HFFc6 (cell line): Measurements from ENCODE around the gene CELF6. TPM values are rescaled to one million over a fixed set of nuclear protein-coding genes. Genes with fewer than 3 reads are reported as not detected.

ENCODE experiments used
- DNase-seq: peaks from one replicate; pipeline ENCODE4 v3.0.0-alpha.2; 2018
- H3K27ac Mint-ChIP-seq: 2 replicates; pipeline ENCODE4 v1.8.0; 2020; ENCODE audit warnings: mild to moderate bottlenecking, mixed read lengths
- H3K27me3 Mint-ChIP-seq: 2 replicates; pipeline ENCODE4 v1.8.0; 2021; ENCODE audit warnings: mild to moderate bottlenecking, moderate library complexity, mixed read lengths; ENCODE audit not compliant: insufficient read depth
- H3K36me3 Mint-ChIP-seq: 2 replicates; pipeline ENCODE4 v1.8.0; 2021; ENCODE audit warnings: low read depth, mixed read lengths
- H3K4me1 Mint-ChIP-seq: 2 replicates; pipeline ENCODE4 v1.8.0; 2020; ENCODE audit warnings: low read depth, mixed read lengths
- H3K4me3 Mint-ChIP-seq: 2 replicates; pipeline ENCODE4 v1.8.0; 2020; ENCODE audit warnings: mild to moderate bottlenecking, moderate library complexity, mixed read lengths
- H3K9me3 Mint-ChIP-seq: 2 replicates; pipeline ENCODE4 v1.8.0; 2020; ENCODE audit warnings: mild to moderate bottlenecking, mixed read lengths
- CTCF ChIP-seq: fragments of 200-600 bp; sonication (generic); IDR thresholded peaks from 2 replicates; pipeline ENCODE4 v1.5.0; 2021; ENCODE audit warnings: antibody characterized with exemption, mild to moderate bottlenecking
- total RNA-seq, 6 experiments: library from RNA; stranded (reverse); fragmentation: NEBNext Ultra II Directional; extraction: Animal tissue kit (Norgen Biotek cat#: 25700); gene quantifications; 2 replicates in 1 of 6; 3 replicates in 5 of 6; pipeline ENCODE4 v1.2.3, GENCODE V29; 2021

Gene CELF6
- total RNA-seq, 6 experiments from 2014 or later = 0.11 to 0.14 (median 0.12) TPM; not detected in 2

DNA sequence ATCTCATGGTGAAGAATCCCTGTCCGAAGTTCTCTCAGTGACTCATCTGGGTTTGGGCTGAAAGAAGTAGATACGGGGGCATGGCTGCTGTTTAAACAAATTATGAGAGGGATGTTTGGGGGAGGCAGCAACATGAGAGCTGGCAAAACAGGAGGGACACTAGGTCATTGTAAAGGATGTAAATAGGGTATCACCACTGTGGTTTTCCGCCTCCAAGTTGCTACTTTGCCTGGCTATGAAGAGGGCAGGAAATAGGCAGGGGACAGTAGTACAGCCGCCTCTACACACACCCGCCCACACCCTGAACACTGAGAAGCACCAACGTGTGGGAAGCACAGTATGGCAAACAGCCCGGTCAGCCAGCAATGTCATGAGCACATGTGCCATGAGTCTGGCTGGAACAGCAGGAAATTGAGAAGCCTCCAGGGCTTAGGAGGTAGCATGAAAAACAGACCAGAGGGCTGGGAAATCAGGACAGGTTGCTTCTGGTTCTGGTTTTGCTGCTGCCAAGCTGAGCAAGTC, 38.8 kb upstream of the CELF6 start:
- peak overlapping the region; percentile 70 for H3K4me3 Mint-ChIP-seq
- DNase-seq = peak; percentile 83

DNA sequence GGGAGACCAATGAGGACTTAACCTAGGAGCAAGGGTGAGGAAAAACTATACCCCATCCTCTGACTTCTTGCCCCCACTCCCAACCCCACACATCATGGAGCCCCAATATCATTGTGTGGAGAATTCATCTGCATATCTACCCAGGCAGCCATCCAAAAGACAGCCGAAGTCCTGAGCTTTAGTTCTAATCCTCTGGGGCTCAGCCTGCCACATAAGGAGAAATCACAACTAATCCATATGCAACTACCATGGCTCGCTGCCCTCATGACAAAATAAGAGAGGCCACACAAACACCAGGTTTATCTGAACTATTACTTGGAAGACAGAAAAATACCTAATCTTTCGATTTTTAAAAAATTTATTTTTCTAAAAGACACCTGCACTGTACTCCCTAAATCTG, 38.2 kb upstream of the CELF6 start:
- Mint-ChIP-seq H3K4me1 (peaks cover 28% of the 10 kb centered on the region), H3K9me3 (no peaks in the 10 kb centered on the region), H3K36me3 (peaks cover 3% of the 10 kb centered on the region; the same call in 1 of the 2 replicates), H3K27ac (peak overlapping the region; percentile 34; the same call in 1 of the 2 replicates), H3K27me3 (no peaks in the 10 kb centered on the region; the same call in none of the 2 replicates), H3K4me3 (no peak overlapping the region)
- DNase-seq = no peak
- no peak for TF ChIP-seq CTCF

More for the DNA sequence above, 38.8 kb upstream of the CELF6 start:
- H3K27ac Mint-ChIP-seq = peak overlapping the region; percentile 69
- no peak for TF ChIP-seq CTCF
- no peaks in the 10 kb centered on the region for H3K36me3 Mint-ChIP-seq
- no peaks in the 10 kb centered on the region; the same call in 1 of the 2 replicates for H3K27me3 Mint-ChIP-seq
- peaks cover 22% of the 10 kb centered on the region for H3K4me1 Mint-ChIP-seq
- no peaks in the 10 kb centered on the region for H3K9me3 Mint-ChIP-seq

DNA sequence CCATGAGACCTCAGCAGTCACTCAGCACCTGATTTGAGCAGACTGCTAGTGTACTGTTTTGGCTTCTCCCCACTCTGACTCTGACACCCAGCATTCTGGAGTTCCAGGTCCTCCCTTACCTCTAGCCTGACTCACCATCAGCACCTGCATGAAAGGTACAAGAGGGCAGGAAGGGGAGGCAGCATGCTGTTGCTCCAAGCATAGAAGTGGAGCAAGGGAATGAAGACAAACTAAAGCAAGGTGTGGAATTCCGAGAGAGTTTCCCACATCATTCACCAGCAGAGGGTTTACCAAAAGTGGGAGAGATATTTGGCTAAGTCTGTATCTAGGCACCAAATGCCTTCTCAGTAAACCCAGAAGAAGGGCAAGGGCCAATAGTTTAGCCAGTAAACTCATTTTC, 34.5 kb upstream of the CELF6 start:
- no peak for DNase-seq
- Mint-ChIP-seq H3K36me3 (peaks cover 15% of the 10 kb centered on the region; the same call in 1 of the 2 replicates), H3K27ac (no peak overlapping the region), H3K9me3 (no peaks in the 10 kb centered on the region), H3K4me3 (no peak overlapping the region), H3K4me1 (peaks cover 34% of the 10 kb centered on the region), H3K27me3 (no peaks in the 10 kb centered on the region; the same call in none of the 2 replicates)
- no peak for TF ChIP-seq CTCF

- TF ChIP-seq CTCF = no peak
- Mint-ChIP-seq H3K27ac (peak overlapping the region; percentile 34), H3K36me3 (peaks cover 27% of the 10 kb centered on the region), H3K4me3 (0 out of 2 replicates have a peak overlapping the region, but pooled peaks have one; percentile 1), H3K4me1 (peaks cover 21% of the 10 kb centered on the region), H3K27me3 (no peaks in the 10 kb centered on the region; the same call in none of the 2 replicates), H3K9me3 (no peaks in the 10 kb centered on the region)
- peak; percentile 40 for DNase-seq
These were observed 33.3 kb upstream of the CELF6 start for GRCh38 chr15:72353266-72353665.

GRCh38 chr15:72345806-72346205, 25.8 kb upstream of the CELF6 start:
- Mint-ChIP-seq H3K4me3 (no peak overlapping the region), H3K9me3 (no peaks in the 10 kb centered on the region), H3K36me3 (peaks cover 20% of the 10 kb centered on the region)

More at GRCh38 chr15:72345806-72346205, 25.8 kb upstream of the CELF6 start:
- no peak for DNase-seq
- TF ChIP-seq CTCF = no peak
- Mint-ChIP-seq H3K27me3 (no peaks in the 10 kb centered on the region; the same call in 1 of the 2 replicates), H3K4me1 (peaks cover 5% of the 10 kb centered on the region; the same call in 1 of the 2 replicates), H3K27ac (no peak overlapping the region)
